ENCODE results near the gene ACACB.

ACACB gene

DNA sequence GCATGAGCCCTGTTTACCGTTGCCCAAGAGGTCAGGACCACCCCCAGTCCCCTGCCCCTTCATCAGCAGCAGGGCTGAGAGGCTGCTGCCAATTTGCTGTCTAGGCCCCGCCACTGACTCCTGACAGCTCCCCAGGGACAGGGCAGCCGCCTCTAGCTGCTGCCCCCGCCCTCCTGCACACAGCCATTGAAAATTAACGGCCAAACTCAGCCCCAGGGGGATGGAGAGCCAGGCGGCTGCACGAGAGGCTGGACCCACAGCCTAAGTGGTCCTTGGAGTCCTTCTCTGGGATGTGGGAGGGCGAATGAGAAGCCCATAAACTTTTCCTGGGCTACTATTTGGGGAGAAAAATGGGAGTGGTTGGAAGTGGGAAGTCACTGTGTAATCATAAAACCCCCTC lies 188.1 kb downstream of the ACACB start:
- H3K36me3 Mint-ChIP-seq (ENCODE audit: low read depth): no peaks in the 10 kb centered on the region
- no peak overlapping the region for H3K4me3 Mint-ChIP-seq
- TF ChIP-seq, protein P1, sequence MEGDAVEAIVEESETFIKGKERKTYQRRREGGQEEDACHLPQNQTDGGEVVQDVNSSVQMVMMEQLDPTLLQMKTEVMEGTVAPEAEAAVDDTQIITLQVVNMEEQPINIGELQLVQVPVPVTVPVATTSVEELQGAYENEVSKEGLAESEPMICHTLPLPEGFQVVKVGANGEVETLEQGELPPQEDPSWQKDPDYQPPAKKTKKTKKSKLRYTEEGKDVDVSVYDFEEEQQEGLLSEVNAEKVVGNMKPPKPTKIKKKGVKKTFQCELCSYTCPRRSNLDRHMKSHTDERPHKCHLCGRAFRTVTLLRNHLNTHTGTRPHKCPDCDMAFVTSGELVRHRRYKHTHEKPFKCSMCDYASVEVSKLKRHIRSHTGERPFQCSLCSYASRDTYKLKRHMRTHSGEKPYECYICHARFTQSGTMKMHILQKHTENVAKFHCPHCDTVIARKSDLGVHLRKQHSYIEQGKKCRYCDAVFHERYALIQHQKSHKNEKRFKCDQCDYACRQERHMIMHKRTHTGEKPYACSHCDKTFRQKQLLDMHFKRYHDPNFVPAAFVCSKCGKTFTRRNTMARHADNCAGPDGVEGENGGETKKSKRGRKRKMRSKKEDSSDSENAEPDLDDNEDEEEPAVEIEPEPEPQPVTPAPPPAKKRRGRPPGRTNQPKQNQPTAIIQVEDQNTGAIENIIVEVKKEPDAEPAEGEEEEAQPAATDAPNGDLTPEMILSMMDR (IDR thresholded peaks at IDR 0.05): no peak
- H3K27ac Mint-ChIP-seq: no peak overlapping the region
- DNase-seq: peak; percentile 77
- H3K9me3 Mint-ChIP-seq: no peaks in the 10 kb centered on the region
- peaks cover 99% of the 10 kb centered on the region for H3K27me3 Mint-ChIP-seq (ENCODE audit: low read depth, poor library complexity)
- peaks cover 27% of the 10 kb centered on the region for H3K4me1 Mint-ChIP-seq

DNA sequence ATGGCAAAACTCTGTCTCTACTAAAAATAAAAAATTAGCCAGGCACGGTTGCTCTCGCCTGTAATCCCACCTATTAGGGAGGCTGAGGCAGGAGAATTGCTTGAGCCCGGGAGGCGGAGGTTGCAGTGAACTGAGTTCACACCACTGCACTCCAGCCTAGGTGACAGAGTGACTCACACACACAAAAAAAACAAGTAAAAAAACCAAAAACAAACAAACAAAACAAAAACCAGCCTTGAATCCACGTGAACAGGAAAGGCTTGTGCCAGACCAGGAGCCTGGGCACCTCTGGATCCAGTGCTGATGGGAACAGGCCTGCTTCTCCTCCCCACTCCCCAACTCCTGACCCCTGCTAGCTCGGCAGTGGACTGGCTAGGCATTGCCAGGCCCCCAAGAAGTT lies 189.2 kb downstream of the ACACB start:
- no peaks in the 10 kb centered on the region for H3K36me3 Mint-ChIP-seq (ENCODE audit: low read depth)
- peaks cover 32% of the 10 kb centered on the region for H3K4me1 Mint-ChIP-seq
- H3K27ac Mint-ChIP-seq: no peak overlapping the region
- TF ChIP-seq, protein P1 (IDR thresholded peaks at IDR 0.05): no peak
- peaks cover 96% of the 10 kb centered on the region for H3K27me3 Mint-ChIP-seq (ENCODE audit: low read depth, poor library complexity)
- H3K4me3 Mint-ChIP-seq: no peak overlapping the region
- H3K9me3 Mint-ChIP-seq: no peaks in the 10 kb centered on the region
- no peak for DNase-seq

DNA sequence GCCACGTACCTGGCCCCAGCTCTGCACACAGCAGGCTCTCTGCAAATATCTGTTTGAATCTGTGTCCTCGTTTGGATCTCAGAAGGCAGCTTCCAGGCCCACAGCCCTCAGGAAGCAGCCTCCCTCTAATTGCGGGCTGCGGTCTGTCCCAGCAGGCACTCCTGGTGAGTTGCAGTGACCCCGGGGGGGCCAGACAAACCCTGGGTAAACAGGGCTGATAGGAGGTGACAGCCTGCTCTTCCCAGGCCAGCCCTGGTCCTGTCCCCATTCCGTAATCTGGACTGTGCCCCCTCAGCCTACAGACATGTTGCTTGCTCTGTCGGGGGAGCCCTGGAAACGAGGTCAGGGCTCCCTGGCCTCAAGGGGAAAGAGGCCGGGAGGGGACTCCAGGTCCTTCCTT lies 190.7 kb downstream of the ACACB start:
- H3K27ac Mint-ChIP-seq: no peak overlapping the region
- no peak overlapping the region for H3K4me3 Mint-ChIP-seq
- TF ChIP-seq, protein P1 (IDR thresholded peaks at IDR 0.05): no peak
- peaks cover 96% of the 10 kb centered on the region for H3K27me3 Mint-ChIP-seq (ENCODE audit: low read depth, poor library complexity)
- H3K9me3 Mint-ChIP-seq: no peaks in the 10 kb centered on the region
- H3K36me3 Mint-ChIP-seq (ENCODE audit: low read depth): no peaks in the 10 kb centered on the region
- H3K4me1 Mint-ChIP-seq: peaks cover 37% of the 10 kb centered on the region
- DNase-seq: no peak

DNA sequence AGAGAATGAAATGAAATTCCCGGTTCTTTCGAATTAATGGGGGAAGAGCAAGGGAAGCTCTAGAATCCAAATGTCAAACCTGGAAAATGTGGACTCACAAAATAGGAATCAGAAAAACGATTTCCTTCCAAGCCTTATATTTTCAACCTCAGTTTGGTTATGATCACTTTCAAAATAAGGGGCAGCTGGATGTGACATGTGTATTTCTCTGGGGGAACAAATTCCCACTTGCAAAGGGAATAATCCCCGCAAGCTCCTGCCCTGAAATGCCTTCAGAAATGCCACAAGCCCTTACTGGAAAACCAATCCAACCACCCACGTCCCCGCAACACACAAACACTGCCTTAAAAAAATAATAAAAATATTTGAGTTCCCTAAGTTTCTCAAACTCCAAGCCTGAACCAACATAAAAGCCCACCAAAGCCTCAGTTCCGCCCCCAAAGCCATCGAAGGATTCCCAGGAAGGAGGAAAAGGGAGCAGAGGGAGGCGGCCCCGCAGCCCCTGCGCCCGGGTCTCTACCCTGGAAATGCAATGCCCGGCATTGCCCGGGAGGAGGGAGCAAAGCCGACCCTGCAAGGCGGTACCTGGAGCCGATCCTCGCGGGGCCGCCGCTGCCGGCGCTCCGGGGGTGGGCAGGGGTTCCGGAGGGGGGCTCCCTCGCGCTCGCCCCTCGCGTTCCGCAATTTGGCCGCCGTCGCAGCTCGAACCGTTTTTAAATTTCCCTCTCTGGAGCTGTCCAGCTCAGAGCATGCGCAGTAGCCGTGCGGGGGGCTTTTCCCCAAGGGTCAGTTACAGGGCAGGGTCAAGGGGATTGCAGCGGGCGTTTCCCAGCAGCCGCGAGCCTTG lies 192.4 kb downstream of the ACACB start, which contains the start of gene FOXN4:
Gene FOXN4, minus strand, starts transcription at position 751 of the 847 bp plus-strand sequence. CDS start 963 bp downstream, outside the sequence.
- TF ChIP-seq, protein P1 (IDR thresholded peaks at IDR 0.05): no peak
- Mint-ChIP-seq H3K27ac (no peak within 1 kb of the TSS), H3K36me3 (ENCODE audit: low read depth) (no peaks in the 10 kb centered on the region), H3K4me1 (peaks cover 30% of the 10 kb centered on the region), H3K27me3 (ENCODE audit: low read depth, poor library complexity) (peaks cover 96% of the 10 kb centered on the region), H3K4me3 (peak within 1 kb of the TSS; percentile 91), H3K9me3 (no peaks in the 10 kb centered on the region)
- DNase-seq: peak; percentile 85

DNA sequence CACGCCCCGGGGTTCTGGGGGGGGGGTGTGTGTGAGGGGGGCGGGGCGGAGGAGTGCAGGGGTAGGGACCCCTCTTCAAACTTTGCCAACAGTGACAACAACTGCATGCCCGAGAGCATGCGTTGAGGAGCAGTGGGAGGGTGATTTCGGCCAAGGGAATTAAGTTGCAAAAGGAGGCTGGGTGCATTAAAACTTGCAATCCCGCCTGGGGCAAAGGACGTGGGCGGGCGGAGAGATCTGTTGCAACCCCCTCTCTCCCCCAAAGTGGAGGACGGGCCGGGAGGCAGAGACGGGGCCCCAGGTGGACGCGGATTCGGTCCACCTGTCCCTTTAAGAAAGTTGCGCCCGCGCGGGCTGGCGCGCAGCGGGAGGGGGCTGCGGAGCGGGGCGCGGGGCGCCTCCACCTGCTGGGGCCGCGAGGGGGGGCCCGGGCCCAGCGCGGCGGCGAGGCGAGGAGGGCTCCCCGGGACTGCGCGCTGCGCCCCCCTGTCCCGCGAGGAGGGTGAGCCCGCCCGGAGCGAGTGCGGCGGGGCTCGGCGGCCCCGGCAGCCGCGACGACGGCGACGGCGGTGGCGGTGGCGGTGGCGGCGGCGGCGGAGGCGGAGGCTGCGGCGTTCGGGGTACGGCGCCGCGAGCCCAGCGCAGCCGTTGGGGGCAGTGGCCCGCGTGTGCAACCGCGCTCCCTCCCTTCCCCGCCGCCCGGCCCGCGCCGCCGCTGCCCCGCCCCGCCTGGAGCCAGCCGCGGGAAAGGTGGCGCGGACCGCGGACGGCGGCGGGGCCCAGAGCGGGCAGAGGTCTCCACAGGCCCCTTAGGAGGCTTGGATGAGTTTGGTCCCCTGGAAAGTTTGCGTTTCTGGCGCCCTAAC lies 193.2 kb downstream of the ACACB start:
- peaks cover 97% of the 10 kb centered on the region for H3K27me3 Mint-ChIP-seq (ENCODE audit: low read depth, poor library complexity)
- H3K4me3 Mint-ChIP-seq: peak overlapping the region; percentile 91
- H3K4me1 Mint-ChIP-seq: peaks cover 21% of the 10 kb centered on the region
- no peak overlapping the region for H3K27ac Mint-ChIP-seq
- H3K9me3 Mint-ChIP-seq: no peaks in the 10 kb centered on the region
- no peaks in the 10 kb centered on the region for H3K36me3 Mint-ChIP-seq (ENCODE audit: low read depth)
- TF ChIP-seq, protein P1 (IDR thresholded peaks at IDR 0.05): no peak
- peak; percentile 61 for DNase-seq
